HEK293 (cell line): ENCODE measurements around the gene UROC1.
"Not testable (repeated sequence)": the region's sequence is repeated elsewhere in the genome, so short reads cannot be mapped to it uniquely, and the experiment has no call there.

ENCODE experiments used
- ZBTB7A ChIP-seq: fragments of 450-650 bp; formaldehyde crosslinking; IDR thresholded peaks from 2 replicates; pipeline ENCODE4 v1.5.1; 2016; ENCODE audit warnings: low read depth, missing biosample characterization, missing genetic modification characterization
- ZEB2 ChIP-seq: fragments of 450-650 bp; formaldehyde crosslinking; IDR thresholded peaks from 2 replicates; pipeline ENCODE4 v1.5.1; 2016; ENCODE audit warnings: missing biosample characterization, missing genetic modification characterization
- ZNF138 ChIP-seq: fragments of 450-650 bp; formaldehyde crosslinking; IDR thresholded peaks from 2 replicates; pipeline ENCODE4 v1.5.1; 2016; ENCODE audit warnings: missing biosample characterization, missing genetic modification characterization, borderline replicate concordance
- ZNF23 ChIP-seq: fragments of 450-650 bp; formaldehyde crosslinking; IDR thresholded peaks from 2 replicates; pipeline ENCODE4 v1.5.1; 2016; ENCODE audit warnings: missing biosample characterization, missing genetic modification characterization, borderline replicate concordance
- ZNF548 ChIP-seq: fragments of 450-650 bp; formaldehyde crosslinking; IDR thresholded peaks from 2 replicates; pipeline ENCODE4 v1.5.1; 2016; ENCODE audit warnings: missing biosample characterization, missing genetic modification characterization
- ZNF707 ChIP-seq: fragments of 450-650 bp; formaldehyde crosslinking; IDR thresholded peaks from 2 replicates; pipeline ENCODE4 v1.5.1; 2016; ENCODE audit warnings: missing biosample characterization, missing genetic modification characterization
- ZNF747 ChIP-seq: fragments of 450-650 bp; formaldehyde crosslinking; IDR thresholded peaks from 2 replicates; pipeline ENCODE4 v1.5.1; 2016; ENCODE audit warnings: missing biosample characterization, missing genetic modification characterization
- TF ChIP-seq, protein P1 (sequence below): fragments of 450-650 bp; formaldehyde crosslinking; IDR thresholded peaks from 2 replicates; pipeline ENCODE4 v1.5.1; 2016; ENCODE audit warnings: missing biosample characterization, missing genetic modification characterization
- TF ChIP-seq, protein P2 (sequence below): sonication (generic); formaldehyde crosslinking; IDR thresholded peaks from 2 replicates; pipeline ENCODE4 v1.8.1; 2022; ENCODE audit warnings: mild to moderate bottlenecking, moderate library complexity, missing genetic modification reagents
- TF ChIP-seq, protein P3 (sequence below): fragments of 450-650 bp; formaldehyde crosslinking; conservative IDR thresholded peaks from 2 replicates; pipeline ENCODE4 v1.5.1; 2016; ENCODE audit warnings: low read depth, missing biosample characterization, missing genetic modification characterization

DNA sequence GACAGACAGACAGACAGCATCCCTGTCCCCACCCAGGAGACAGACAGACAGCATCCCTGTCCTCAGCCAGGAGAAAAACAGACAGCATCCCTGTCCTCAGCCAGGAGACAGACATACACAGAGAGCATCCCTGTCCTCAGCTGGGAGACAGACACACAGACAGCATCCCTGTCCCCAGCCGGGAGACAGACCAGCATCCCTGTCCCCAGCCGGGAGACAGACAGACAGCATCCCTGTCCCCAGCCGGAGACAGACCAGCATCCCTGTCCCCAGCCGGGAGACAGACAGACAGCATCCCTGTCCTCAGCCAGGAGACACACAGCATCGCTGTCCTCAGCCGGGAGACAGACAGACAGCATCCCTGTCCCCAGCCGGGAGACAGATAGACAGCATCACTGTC, 17.1 kb upstream of the UROC1 start:
- TF ChIP-seq, protein P1, sequence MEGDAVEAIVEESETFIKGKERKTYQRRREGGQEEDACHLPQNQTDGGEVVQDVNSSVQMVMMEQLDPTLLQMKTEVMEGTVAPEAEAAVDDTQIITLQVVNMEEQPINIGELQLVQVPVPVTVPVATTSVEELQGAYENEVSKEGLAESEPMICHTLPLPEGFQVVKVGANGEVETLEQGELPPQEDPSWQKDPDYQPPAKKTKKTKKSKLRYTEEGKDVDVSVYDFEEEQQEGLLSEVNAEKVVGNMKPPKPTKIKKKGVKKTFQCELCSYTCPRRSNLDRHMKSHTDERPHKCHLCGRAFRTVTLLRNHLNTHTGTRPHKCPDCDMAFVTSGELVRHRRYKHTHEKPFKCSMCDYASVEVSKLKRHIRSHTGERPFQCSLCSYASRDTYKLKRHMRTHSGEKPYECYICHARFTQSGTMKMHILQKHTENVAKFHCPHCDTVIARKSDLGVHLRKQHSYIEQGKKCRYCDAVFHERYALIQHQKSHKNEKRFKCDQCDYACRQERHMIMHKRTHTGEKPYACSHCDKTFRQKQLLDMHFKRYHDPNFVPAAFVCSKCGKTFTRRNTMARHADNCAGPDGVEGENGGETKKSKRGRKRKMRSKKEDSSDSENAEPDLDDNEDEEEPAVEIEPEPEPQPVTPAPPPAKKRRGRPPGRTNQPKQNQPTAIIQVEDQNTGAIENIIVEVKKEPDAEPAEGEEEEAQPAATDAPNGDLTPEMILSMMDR (tag by site-specific recombination): not testable (repeated sequence)
- TF ChIP-seq, protein P2, sequence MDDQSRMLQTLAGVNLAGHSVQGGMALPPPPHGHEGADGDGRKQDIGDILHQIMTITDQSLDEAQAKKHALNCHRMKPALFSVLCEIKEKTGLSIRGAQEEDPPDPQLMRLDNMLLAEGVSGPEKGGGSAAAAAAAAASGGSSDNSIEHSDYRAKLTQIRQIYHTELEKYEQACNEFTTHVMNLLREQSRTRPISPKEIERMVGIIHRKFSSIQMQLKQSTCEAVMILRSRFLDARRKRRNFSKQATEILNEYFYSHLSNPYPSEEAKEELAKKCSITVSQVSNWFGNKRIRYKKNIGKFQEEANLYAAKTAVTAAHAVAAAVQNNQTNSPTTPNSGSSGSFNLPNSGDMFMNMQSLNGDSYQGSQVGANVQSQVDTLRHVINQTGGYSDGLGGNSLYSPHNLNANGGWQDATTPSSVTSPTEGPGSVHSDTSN: not testable (repeated sequence)
- not testable (repeated sequence) for TF ChIP-seq ZNF747, ZNF138, ZNF23, ZNF707, ZBTB7A, ZEB2, ZNF548 (tag by site-specific recombination)
- TF ChIP-seq, protein P3, sequence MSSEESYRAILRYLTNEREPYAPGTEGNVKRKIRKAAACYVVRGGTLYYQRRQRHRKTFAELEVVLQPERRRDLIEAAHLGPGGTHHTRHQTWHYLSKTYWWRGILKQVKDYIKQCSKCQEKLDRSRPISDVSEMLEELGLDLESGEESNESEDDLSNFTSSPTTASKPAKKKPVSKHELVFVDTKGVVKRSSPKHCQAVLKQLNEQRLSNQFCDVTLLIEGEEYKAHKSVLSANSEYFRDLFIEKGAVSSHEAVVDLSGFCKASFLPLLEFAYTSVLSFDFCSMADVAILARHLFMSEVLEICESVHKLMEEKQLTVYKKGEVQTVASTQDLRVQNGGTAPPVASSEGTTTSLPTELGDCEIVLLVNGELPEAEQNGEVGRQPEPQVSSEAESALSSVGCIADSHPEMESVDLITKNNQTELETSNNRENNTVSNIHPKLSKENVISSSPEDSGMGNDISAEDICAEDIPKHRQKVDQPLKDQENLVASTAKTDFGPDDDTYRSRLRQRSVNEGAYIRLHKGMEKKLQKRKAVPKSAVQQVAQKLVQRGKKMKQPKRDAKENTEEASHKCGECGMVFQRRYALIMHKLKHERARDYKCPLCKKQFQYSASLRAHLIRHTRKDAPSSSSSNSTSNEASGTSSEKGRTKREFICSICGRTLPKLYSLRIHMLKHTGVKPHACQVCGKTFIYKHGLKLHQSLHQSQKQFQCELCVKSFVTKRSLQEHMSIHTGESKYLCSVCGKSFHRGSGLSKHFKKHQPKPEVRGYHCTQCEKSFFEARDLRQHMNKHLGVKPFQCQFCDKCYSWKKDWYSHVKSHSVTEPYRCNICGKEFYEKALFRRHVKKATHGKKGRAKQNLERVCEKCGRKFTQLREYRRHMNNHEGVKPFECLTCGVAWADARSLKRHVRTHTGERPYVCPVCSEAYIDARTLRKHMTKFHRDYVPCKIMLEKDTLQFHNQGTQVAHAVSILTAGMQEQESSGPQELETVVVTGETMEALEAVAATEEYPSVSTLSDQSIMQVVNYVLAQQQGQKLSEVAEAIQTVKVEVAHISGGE: not testable (repeated sequence)
